ENCODE data around the gene OR5B21. TPM values are rescaled to one million over a fixed set of nuclear protein-coding genes. Genes with fewer than 3 reads are reported as not detected.

The OR5B21 gene
- total RNA-seq, 4 donors from 2014 or later = not detected

DNA sequence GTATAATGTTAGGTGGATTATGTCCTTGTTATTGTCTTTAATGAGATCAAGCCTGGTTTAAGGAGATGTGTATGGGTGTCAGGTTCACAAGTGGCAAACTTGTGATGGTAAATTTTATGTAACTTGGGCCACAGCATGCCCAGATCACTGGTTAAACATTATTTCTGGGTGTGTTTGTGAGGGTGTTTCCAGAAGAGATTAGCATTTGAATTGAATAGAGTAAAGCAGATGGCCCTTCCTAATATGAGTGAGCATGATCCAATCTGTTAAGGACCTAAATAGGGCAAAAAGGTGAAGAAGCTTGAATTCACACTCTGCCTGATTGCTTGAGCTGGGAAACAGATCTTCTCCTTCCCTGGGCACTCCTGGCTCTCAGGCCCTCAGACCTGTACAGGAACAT, 20.7 kb downstream of the OR5B21 start:
- Histone ChIP-seq H3K36me3 (no peaks in the 10 kb centered on the region), H3K9me3 (no peaks in the 10 kb centered on the region), H3K4me1 (no peaks in the 10 kb centered on the region), H3K27ac (no peak overlapping the region), H3K4me3 (no peak overlapping the region), H3K27me3 (no peaks in the 10 kb centered on the region)
- intact Hi-C loops (cut with DNase I; ENCODE audit: low total_unique reads) = no loop called here
- TF ChIP-seq, protein P1, sequence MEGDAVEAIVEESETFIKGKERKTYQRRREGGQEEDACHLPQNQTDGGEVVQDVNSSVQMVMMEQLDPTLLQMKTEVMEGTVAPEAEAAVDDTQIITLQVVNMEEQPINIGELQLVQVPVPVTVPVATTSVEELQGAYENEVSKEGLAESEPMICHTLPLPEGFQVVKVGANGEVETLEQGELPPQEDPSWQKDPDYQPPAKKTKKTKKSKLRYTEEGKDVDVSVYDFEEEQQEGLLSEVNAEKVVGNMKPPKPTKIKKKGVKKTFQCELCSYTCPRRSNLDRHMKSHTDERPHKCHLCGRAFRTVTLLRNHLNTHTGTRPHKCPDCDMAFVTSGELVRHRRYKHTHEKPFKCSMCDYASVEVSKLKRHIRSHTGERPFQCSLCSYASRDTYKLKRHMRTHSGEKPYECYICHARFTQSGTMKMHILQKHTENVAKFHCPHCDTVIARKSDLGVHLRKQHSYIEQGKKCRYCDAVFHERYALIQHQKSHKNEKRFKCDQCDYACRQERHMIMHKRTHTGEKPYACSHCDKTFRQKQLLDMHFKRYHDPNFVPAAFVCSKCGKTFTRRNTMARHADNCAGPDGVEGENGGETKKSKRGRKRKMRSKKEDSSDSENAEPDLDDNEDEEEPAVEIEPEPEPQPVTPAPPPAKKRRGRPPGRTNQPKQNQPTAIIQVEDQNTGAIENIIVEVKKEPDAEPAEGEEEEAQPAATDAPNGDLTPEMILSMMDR (IDR thresholded peaks at IDR 0.05) = no peak
- no peak for TF ChIP-seq POLR2A (IDR thresholded peaks at IDR 0.05)
- DNase-seq = no peak

DNA sequence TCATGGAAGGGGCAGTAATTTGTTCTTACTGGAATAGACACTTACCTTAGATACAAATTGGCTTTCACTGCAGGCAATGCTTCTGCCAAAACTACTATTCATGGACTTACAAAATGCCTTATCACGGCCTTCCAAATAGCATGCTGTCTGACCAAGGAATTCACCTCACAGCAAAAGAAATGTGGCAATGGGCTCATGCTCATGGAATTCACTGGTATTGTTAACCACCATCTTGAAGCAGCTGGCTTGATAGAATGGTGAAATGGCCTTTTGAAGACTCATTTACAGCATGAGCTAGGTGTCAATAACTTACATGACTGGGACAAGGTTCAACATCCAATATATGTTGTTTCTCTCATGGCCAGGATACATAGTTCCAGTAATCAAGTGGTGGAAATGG, 21.9 kb downstream of the OR5B21 start:
- no peak for DNase-seq
- intact Hi-C loops (cut with DNase I; ENCODE audit: low total_unique reads) = no loop called here
- no peaks in the 10 kb centered on the region for H3K4me1 ChIP-seq
- H3K36me3 ChIP-seq = no peaks in the 10 kb centered on the region
- no peak overlapping the region for H3K27ac ChIP-seq
- no peak for TF ChIP-seq POLR2A (IDR thresholded peaks at IDR 0.05)
- TF ChIP-seq, protein P1 (IDR thresholded peaks at IDR 0.05) = no peak
- H3K9me3 ChIP-seq = no peaks in the 10 kb centered on the region
- no peak overlapping the region for H3K4me3 ChIP-seq
- H3K27me3 ChIP-seq = no peaks in the 10 kb centered on the region

- H3K36me3 ChIP-seq = no peaks in the 10 kb centered on the region
- H3K27ac ChIP-seq = no peak overlapping the region
- H3K27me3 ChIP-seq = no peaks in the 10 kb centered on the region
- H3K4me1 ChIP-seq = no peaks in the 10 kb centered on the region
- TF ChIP-seq POLR2A (IDR thresholded peaks at IDR 0.05) = no peak
- TF ChIP-seq, protein P1 (IDR thresholded peaks at IDR 0.05) = no peak
- intact Hi-C loops (cut with DNase I; ENCODE audit: low total_unique reads) = no loop called here
- H3K4me3 ChIP-seq = no peak overlapping the region
- H3K9me3 ChIP-seq = no peaks in the 10 kb centered on the region
- no peak for DNase-seq
Observed at GRCh38 chr11:58471892-58472291, 36.0 kb downstream of the OR5B21 start.

GRCh38 chr11:58466293-58466692, 41.6 kb downstream of the OR5B21 start:
- H3K27ac ChIP-seq = no peak overlapping the region
- H3K4me1 ChIP-seq = no peaks in the 10 kb centered on the region
- H3K9me3 ChIP-seq = no peaks in the 10 kb centered on the region
- H3K36me3 ChIP-seq = no peaks in the 10 kb centered on the region
- TF ChIP-seq POLR2A (IDR thresholded peaks at IDR 0.05) = no peak
- TF ChIP-seq, protein P1 (IDR thresholded peaks at IDR 0.05) = no peak
- no peaks in the 10 kb centered on the region for H3K27me3 ChIP-seq
- DNase-seq = no peak
- no peak overlapping the region for H3K4me3 ChIP-seq
- intact Hi-C loops (cut with DNase I; ENCODE audit: low total_unique reads) = no loop called here

- intact Hi-C loops (cut with DNase I; ENCODE audit: low total_unique reads) = no loop called here
- Histone ChIP-seq H3K4me1 (no peaks in the 10 kb centered on the region), H3K36me3 (no peaks in the 10 kb centered on the region), H3K27ac (no peak overlapping the region), H3K27me3 (no peaks in the 10 kb centered on the region), H3K9me3 (no peaks in the 10 kb centered on the region), H3K4me3 (no peak overlapping the region)
- TF ChIP-seq POLR2A (IDR thresholded peaks at IDR 0.05) = no peak
- TF ChIP-seq, protein P1 (IDR thresholded peaks at IDR 0.05) = no peak
- DNase-seq = no peak
Observed at GRCh38 chr11:58465690-58466089, 42.2 kb downstream of the OR5B21 start.

Other genes with a start within 250 kb of the OR5B21 start
- not detected for gene OR10W1, start 239.8 kb downstream of the OR5B21 start, total RNA-seq
- gene OR5B17, start 149.0 kb downstream of the OR5B21 start, total RNA-seq = not detected
- not detected for gene OR5B3, start 101.2 kb downstream of the OR5B21 start, total RNA-seq
- gene OR5B2, start 80.0 kb downstream of the OR5B21 start, total RNA-seq = not detected
- gene OR5B12, start 65.9 kb downstream of the OR5B21 start, total RNA-seq = under 1 TPM in 1 of 4 donors, not detected in 3; 0.14 TPM
- gene LPXN, start 67.8 kb upstream of the OR5B21 start, total RNA-seq = 10 to 100 TPM in 2 of 4 donors, 1 to 10 TPM in 1, under 1 TPM in 1; 0.59 to 11.1 (median 8.8) TPM
- gene ZFP91, start 71.0 kb upstream of the OR5B21 start, total RNA-seq = 10 to 100 TPM; 19.2 to 57.7 (median 48.9) TPM
- gene CNTF, start 114.6 kb upstream of the OR5B21 start, total RNA-seq = 1 to 10 TPM in 2 of 4 donors, not detected in 2; 1.1 to 1.2 TPM
- not detected for gene GLYAT, start 223.8 kb upstream of the OR5B21 start, total RNA-seq